Measurements from ENCODE around the gene CHGA. TPM values are rescaled to one million over a fixed set of nuclear protein-coding genes. Genes with fewer than 3 reads are reported as not detected.

CHGA gene
- total RNA-seq, 1 donor from 2014 or later: 0.67 TPM

GRCh38 chr14:92903359-92903758 lies 19.6 kb upstream of the CHGA start:
- Mint-ChIP-seq H3K9me3 (ENCODE audit: unreplicated experiment) (no peaks in the 10 kb centered on the region), H3K4me1 (ENCODE audit: unreplicated experiment) (no peaks in the 10 kb centered on the region), H3K36me3 (ENCODE audit: low read depth, unreplicated experiment) (no peaks in the 10 kb centered on the region), H3K4me3 (ENCODE audit: unreplicated experiment) (no peak overlapping the region), H3K27me3 (ENCODE audit: unreplicated experiment) (peaks cover 10% of the 10 kb centered on the region), H3K27ac (ENCODE audit: unreplicated experiment) (no peak overlapping the region)
- TF ChIP-seq CTCF (IDR thresholded peaks at IDR 0.05; ENCODE audit: unreplicated experiment): no peak
- no peak for DNase-seq (ENCODE audit: low spot score)

- H3K9me3 Mint-ChIP-seq (ENCODE audit: unreplicated experiment): no peaks in the 10 kb centered on the region
- H3K36me3 Mint-ChIP-seq (ENCODE audit: low read depth, unreplicated experiment): no peaks in the 10 kb centered on the region
- no peaks in the 10 kb centered on the region for H3K4me1 Mint-ChIP-seq (ENCODE audit: unreplicated experiment)
- TF ChIP-seq CTCF (IDR thresholded peaks at IDR 0.05; ENCODE audit: unreplicated experiment): no peak
- no peak overlapping the region for H3K4me3 Mint-ChIP-seq (ENCODE audit: unreplicated experiment)
- no peak overlapping the region for H3K27ac Mint-ChIP-seq (ENCODE audit: unreplicated experiment)
- DNase-seq (ENCODE audit: low spot score): no peak
- peaks cover 10% of the 10 kb centered on the region for H3K27me3 Mint-ChIP-seq (ENCODE audit: unreplicated experiment)
Measured at GRCh38 chr14:92905667-92906066, 17.3 kb upstream of the CHGA start.

GRCh38 chr14:92906420-92906819 lies 16.5 kb upstream of the CHGA start:
- Mint-ChIP-seq H3K4me1 (ENCODE audit: unreplicated experiment) (no peaks in the 10 kb centered on the region), H3K4me3 (ENCODE audit: unreplicated experiment) (no peak overlapping the region), H3K27ac (ENCODE audit: unreplicated experiment) (no peak overlapping the region), H3K36me3 (ENCODE audit: low read depth, unreplicated experiment) (no peaks in the 10 kb centered on the region), H3K9me3 (ENCODE audit: unreplicated experiment) (no peaks in the 10 kb centered on the region), H3K27me3 (ENCODE audit: unreplicated experiment) (peaks cover 10% of the 10 kb centered on the region)
- DNase-seq (ENCODE audit: low spot score): no peak
- no peak for TF ChIP-seq CTCF (IDR thresholded peaks at IDR 0.05; ENCODE audit: unreplicated experiment)

GRCh38 chr14:92906823-92907222 lies 16.1 kb upstream of the CHGA start:
- H3K4me1 Mint-ChIP-seq (ENCODE audit: unreplicated experiment): no peaks in the 10 kb centered on the region
- H3K27ac Mint-ChIP-seq (ENCODE audit: unreplicated experiment): no peak overlapping the region
- H3K27me3 Mint-ChIP-seq (ENCODE audit: unreplicated experiment): peaks cover 10% of the 10 kb centered on the region
- no peak for DNase-seq (ENCODE audit: low spot score)
- TF ChIP-seq CTCF (IDR thresholded peaks at IDR 0.05; ENCODE audit: unreplicated experiment): no peak
- H3K36me3 Mint-ChIP-seq (ENCODE audit: low read depth, unreplicated experiment): no peaks in the 10 kb centered on the region
- H3K4me3 Mint-ChIP-seq (ENCODE audit: unreplicated experiment): no peak overlapping the region
- no peaks in the 10 kb centered on the region for H3K9me3 Mint-ChIP-seq (ENCODE audit: unreplicated experiment)

- Mint-ChIP-seq H3K9me3 (ENCODE audit: unreplicated experiment) (no peaks in the 10 kb centered on the region), H3K27ac (ENCODE audit: unreplicated experiment) (no peak overlapping the region), H3K27me3 (ENCODE audit: unreplicated experiment) (peaks cover 8% of the 10 kb centered on the region), H3K36me3 (ENCODE audit: low read depth, unreplicated experiment) (no peaks in the 10 kb centered on the region), H3K4me3 (ENCODE audit: unreplicated experiment) (no peak overlapping the region), H3K4me1 (ENCODE audit: unreplicated experiment) (no peaks in the 10 kb centered on the region)
- DNase-seq (ENCODE audit: low spot score): no peak
- no peak for TF ChIP-seq CTCF (IDR thresholded peaks at IDR 0.05; ENCODE audit: unreplicated experiment)
Measured at GRCh38 chr14:92907316-92907911, 15.5 kb upstream of the CHGA start.
